HG03196 (cell line): ENCODE results near the gene PAX2.

Experiments used
- ATAC-seq: cut with Tn5 transposase; IDR thresholded peaks from one replicate; pipeline ENCODE4 v1.9.1; 2021; ENCODE audit not compliant: unreplicated experiment

PAX2 gene

GRCh38 chr10:100737355-100738054 lies 7.9 kb upstream of the PAX2 start:
- no peak for ATAC-seq

- ATAC-seq: no peak
These were observed 7.1 kb upstream of the PAX2 start for GRCh38 chr10:100738055-100738827.

- no peak for ATAC-seq
These were observed 5.6 kb upstream of the PAX2 start for GRCh38 chr10:100739517-100740368.

- ATAC-seq: no peak
These were observed 4.7 kb upstream of the PAX2 start for GRCh38 chr10:100740476-100741377.

- ATAC-seq: no peak
These were observed 3.9 kb upstream of the PAX2 start for GRCh38 chr10:100741378-100742075.

GRCh38 chr10:100742076-100742771 lies 3.2 kb upstream of the PAX2 start:
- ATAC-seq: no peak

GRCh38 chr10:100742936-100743335 lies 2.4 kb upstream of the PAX2 start:
- ATAC-seq: no peak

- no peak for ATAC-seq
These were observed 1.7 kb upstream of the PAX2 start for GRCh38 chr10:100743626-100744135.

- no peak for ATAC-seq
These were observed 1.0 kb upstream of the PAX2 start for GRCh38 chr10:100744136-100744986.

- ATAC-seq: no peak
These were observed 751 bp downstream of the PAX2 start for GRCh38 chr10:100745882-100746783.

- ATAC-seq: no peak
These were observed 1.5 kb downstream of the PAX2 start for GRCh38 chr10:100746784-100747455.

- no peak for ATAC-seq
These were observed 2.3 kb downstream of the PAX2 start for GRCh38 chr10:100747456-100748230.

GRCh38 chr10:100748231-100749058 lies 3.1 kb downstream of the PAX2 start:
- no peak for ATAC-seq

- ATAC-seq: no peak
These were observed 3.6 kb downstream of the PAX2 start for GRCh38 chr10:100749059-100749308.
